H1 (cell line): ENCODE measurements around the gene MCF2L. TPM values are rescaled to one million over a fixed set of nuclear protein-coding genes. Genes with fewer than 3 reads are reported as not detected.

Experiments used
- CHD1 ChIP-seq: IDR thresholded peaks from 2 replicates; pipeline ENCODE4 v1.6.1; 2012; ENCODE audit warnings: low read depth, low read length, improper control_type of control experiment
- GTF2F1 ChIP-seq: IDR thresholded peaks from 2 replicates; pipeline ENCODE4 v1.6.1; 2012; ENCODE audit warnings: low read depth, low read length, improper control_type of control experiment, borderline replicate concordance
- NANOG ChIP-seq: IDR thresholded peaks from 2 replicates; pipeline ENCODE4 v1.6.1; 2011; ENCODE audit warnings: low read length, low read depth, mild to moderate bottlenecking, inconsistent platforms; ENCODE audit not compliant: insufficient read depth, poor library complexity, severe bottlenecking
- RNF2 ChIP-seq: fragments of 200-900, 300-1000 bp; sonication (generic); IDR thresholded peaks from 2 replicates; pipeline ENCODE4 v1.7.1; 2016; ENCODE audit warnings: borderline replicate concordance, low read depth, mild to moderate bottlenecking, antibody characterized with exemption, low read length; ENCODE audit not compliant: poor library complexity, severe bottlenecking; ENCODE audit errors: missing control alignments
- SP4 ChIP-seq: IDR thresholded peaks from 2 replicates; pipeline ENCODE4 v1.6.1; 2012; ENCODE audit warnings: low read length, inconsistent platforms
- SUZ12 ChIP-seq: fragments of 200-600 bp; sonication (generic); IDR thresholded peaks from 2 replicates; pipeline ENCODE4 v1.6.1; 2012; ENCODE audit warnings: mild to moderate bottlenecking, inconsistent platforms, low read length, moderate library complexity, mixed read lengths
- TCF12 ChIP-seq: IDR thresholded peaks from 2 replicates; pipeline ENCODE4 v1.6.1; 2011; ENCODE audit warnings: low read depth, mild to moderate bottlenecking, low read length
- polyA plus RNA-seq, 7 experiments: library from polyadenylated mRNA; depleted of rRNA in 3 of 7; stranded (reverse) in 5 of 7; unstranded in 2 of 7; fragments of >200 nt in 5 of 7; fragments of 200-250 nt in 2 of 7; gene quantifications; 1 replicate in 5 of 7; 2 replicates in 1 of 7; 4 replicates in 1 of 7; pipeline versions ENCODE4 v1.2.1 to v1.2.3, GENCODE V29; 2011 to 2013; ENCODE audit warnings: missing spikeins in 2 of 7, mixed read lengths in 2 of 7
- total RNA-seq: library from RNA; stranded (reverse); fragmentation: NEBNext Ultra II Directional; extraction: Animal tissue kit (Norgen Biotek cat#: 25700); gene quantifications from 2 replicates; pipeline ENCODE4 v1.2.1, GENCODE V29; 2021

The MCF2L gene
- total and polyA plus RNA-seq, 2 of the 8 experiments (the other 6 are each of a cell fraction or from before 2014, with no cell fraction given): 10.1 to 24.4 TPM

DNA sequence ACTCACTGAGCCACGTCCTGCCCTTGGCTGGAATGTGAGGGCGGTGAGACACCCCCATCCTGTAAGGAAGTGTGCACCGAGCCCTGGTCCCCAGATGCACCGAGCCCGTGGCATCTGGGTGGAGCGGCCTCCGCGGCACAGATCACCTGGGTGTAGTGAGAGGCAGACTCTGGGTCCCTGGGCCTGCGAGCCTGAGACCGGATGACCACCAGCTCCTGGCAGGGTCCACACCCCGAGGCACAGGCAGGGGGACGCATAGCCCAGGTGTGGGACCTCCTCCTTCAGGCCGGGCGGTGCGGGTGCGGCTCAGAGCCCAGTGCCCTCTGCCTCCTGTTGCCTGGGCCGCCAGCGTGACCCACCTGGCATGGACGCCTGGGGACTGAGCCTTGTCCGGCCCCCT is 12.4 kb downstream of the MCF2L start (continued):
- TF ChIP-seq TCF12 (no peak), NANOG (no peak), CHD1 (no peak), GTF2F1 (no peak), SUZ12 (no peak), RNF2 (no peak), SP4 (no peak)
